T-helper 17 cell (primary cell): ENCODE measurements around the gene GATC. TPM values are rescaled to one million over a fixed set of nuclear protein-coding genes. Genes with fewer than 3 reads are reported as not detected.

Source experiments
- ATAC-seq: fragments of 150-1000 bp; cut with Tn5 transposase; 2 replicates; pipeline ENCODE4 v1.10.0; 2021; ENCODE audit warnings: mild to moderate bottlenecking, moderate library complexity
- DNase-seq, 3 donors: peaks; one replicate each; pipeline versions ENCODE4 v3.0.0 to v3.0.0-alpha.2; 2020 to 2021
- H3K9me3 ChIP-seq: one replicate; pipeline ENCODE4 v1.7.0; 2013; ENCODE audit warnings: low read length, mild to moderate bottlenecking; ENCODE audit not compliant: control insufficient read depth, poor library complexity, severe bottlenecking
- H3K27ac Mint-ChIP-seq: one replicate; pipeline ENCODE4 v1.8.0; 2022; ENCODE audit warnings: mild to moderate bottlenecking, moderate library complexity, mixed read lengths
- H3K27me3 Mint-ChIP-seq: one replicate; pipeline ENCODE4 v1.8.0; 2022; ENCODE audit warnings: mixed read lengths
- H3K36me3 Mint-ChIP-seq: one replicate; pipeline ENCODE4 v1.8.0; 2022; ENCODE audit warnings: low read depth, mixed read lengths
- H3K4me1 Mint-ChIP-seq: one replicate; pipeline ENCODE4 v1.8.0; 2022; ENCODE audit warnings: mild to moderate bottlenecking, mixed read lengths
- H3K4me3 Mint-ChIP-seq: one replicate; pipeline ENCODE4 v1.8.0; 2022; ENCODE audit warnings: mild to moderate bottlenecking, moderate library complexity, mixed read lengths
- total RNA-seq, 4 donors: library from RNA in 2 of 4; stranded (reverse) in 2 of 4; gene quantifications; one replicate each; pipeline ENCODE4 v1.2.3 and lab custom pipeline; 2022 to 2026

The GATC gene, protein sequence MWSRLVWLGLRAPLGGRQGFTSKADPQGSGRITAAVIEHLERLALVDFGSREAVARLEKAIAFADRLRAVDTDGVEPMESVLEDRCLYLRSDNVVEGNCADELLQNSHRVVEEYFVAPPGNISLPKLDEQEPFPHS
- 10 to 100 TPM; 15.6 to 18.7 TPM for total RNA-seq
- 47.3 to 90.7 reads per million in 2 donors for total RNA-seq (lab: John Stamatoyannopoulos, UW)

DNA sequence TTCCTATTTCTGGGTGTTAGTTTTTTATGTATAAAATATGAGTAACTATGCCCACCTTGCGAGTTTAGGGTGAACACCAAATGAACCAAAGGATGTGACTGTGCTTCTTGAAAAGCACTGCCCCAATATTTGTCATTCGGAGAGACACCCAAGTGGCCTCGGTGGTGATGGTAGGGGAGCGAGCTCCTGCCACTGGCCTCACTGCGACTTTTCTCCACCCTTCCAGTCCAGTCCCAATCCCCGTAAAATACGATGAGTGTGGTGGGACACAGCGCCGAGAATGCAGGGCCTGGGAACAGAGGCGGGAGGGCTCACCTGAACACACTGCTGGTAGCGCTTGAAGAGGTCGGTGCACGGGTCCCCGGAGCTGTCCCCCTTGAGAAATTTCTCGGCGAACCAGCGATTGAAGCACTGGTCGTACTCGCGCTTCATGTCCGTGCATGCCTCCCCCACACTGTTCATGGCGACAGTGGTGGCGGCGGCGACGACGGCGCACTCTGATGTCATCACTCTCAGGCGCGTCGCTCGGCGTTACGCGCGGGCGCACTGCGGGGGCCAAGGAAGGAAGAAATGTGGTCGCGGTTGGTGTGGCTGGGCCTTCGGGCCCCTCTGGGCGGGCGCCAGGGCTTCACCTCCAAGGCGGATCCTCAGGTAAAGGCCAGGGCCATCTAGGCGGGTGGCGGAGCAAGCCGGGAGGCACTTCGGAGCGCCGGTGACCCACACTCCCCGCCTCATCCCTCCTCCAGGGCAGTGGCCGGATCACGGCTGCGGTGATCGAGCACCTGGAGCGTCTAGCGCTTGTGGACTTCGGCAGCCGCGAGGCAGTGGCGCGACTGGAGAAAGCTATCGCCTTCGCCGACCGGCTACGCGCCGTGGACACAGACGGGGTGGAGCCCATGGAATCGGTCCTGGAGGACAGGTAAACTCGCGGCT is at the start of gene GATC, which contains the start of gene TRIAP1:
Gene GATC (plus strand): TSS at position 534 of the 933 bp plus-strand sequence. CDS start 37 bp downstream, at position 571.
Gene TRIAP1 (minus strand): TSS at position 474 of the 933 bp plus-strand sequence. CDS start 12 bp downstream, at position 462.
- H3K27me3 Mint-ChIP-seq: no peaks in the 10 kb centered on the region
- H3K27ac Mint-ChIP-seq: peak within 1 kb of the TSS; percentile 97
- peaks cover 2% of the 10 kb centered on the region for H3K36me3 Mint-ChIP-seq
- peak; percentile 72 to 80 (median 75) for DNase-seq
- H3K9me3 ChIP-seq: no peaks in the 10 kb centered on the region
- peak; percentile 97 for ATAC-seq
- H3K4me1 Mint-ChIP-seq: peaks cover 18% of the 10 kb centered on the region
- peak within 1 kb of the TSS; percentile 99 for H3K4me3 Mint-ChIP-seq

DNA sequence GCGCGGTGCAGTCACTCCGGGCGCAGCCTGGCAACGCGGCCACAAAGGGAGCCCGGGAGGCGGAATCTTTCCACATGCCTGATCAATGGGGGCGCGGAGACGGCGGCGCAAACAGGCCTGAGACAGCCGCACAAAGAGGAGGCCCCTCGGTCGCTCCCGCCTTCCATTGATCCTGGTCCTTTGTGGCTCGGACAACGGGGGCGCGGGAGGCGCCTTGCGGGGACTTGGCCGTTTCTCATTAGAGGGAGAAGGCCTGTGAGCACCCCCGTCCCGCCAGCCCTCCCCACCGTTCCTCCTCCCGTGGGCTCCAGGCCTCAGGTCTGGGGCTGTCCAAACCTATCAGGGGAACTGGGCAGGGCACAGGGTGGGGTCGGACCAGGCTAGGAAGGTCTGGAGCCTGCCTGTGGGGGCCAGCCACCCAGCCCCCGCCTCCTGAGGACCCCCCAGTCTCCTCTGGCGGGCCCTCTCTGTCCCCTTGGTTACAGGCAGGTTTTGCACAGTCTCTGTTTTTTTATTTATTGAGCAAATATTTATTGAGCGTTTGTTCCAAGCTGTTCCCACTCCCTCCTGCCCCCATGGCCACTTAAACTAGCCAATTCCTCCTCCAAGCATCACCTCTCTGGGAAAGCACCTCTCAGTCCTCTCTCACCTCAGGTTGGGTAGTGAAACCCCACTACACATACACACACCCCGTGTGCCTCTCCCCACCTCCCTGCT is 48.3 kb upstream of the GATC start:
- Mint-ChIP-seq H3K36me3 (peaks cover 6% of the 10 kb centered on the region), H3K27ac (no peak overlapping the region), H3K4me1 (no peaks in the 10 kb centered on the region), H3K27me3 (peaks cover 57% of the 10 kb centered on the region), H3K4me3 (no peak overlapping the region)
- DNase-seq (no peak), ATAC-seq (no peak)
- H3K9me3 ChIP-seq: no peaks in the 10 kb centered on the region

DNA sequence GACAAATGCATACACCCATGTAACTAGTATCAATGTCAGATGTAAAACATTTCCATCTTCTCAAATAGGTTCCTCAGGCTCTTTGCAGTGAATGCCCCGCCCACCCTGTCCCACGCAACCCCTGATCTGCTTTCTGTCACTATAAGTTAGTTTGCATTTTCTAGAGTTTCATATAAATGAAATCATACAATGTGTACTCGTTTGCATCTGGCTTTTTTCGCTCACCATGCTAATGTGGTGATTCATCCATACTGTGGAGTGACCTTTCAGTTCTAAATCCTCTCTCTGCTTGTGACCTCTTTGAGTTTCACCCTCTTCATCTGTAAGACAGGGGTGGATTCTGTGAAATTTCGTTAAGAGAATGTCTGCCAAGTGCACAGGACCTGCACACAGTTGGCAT is 46.7 kb upstream of the GATC start:
- no peaks in the 10 kb centered on the region for H3K9me3 ChIP-seq
- Mint-ChIP-seq H3K4me3 (no peak overlapping the region), H3K27me3 (peaks cover 57% of the 10 kb centered on the region), H3K4me1 (no peaks in the 10 kb centered on the region), H3K36me3 (peaks cover 6% of the 10 kb centered on the region), H3K27ac (no peak overlapping the region)
- ATAC-seq (no peak), DNase-seq (no peak)

DNA sequence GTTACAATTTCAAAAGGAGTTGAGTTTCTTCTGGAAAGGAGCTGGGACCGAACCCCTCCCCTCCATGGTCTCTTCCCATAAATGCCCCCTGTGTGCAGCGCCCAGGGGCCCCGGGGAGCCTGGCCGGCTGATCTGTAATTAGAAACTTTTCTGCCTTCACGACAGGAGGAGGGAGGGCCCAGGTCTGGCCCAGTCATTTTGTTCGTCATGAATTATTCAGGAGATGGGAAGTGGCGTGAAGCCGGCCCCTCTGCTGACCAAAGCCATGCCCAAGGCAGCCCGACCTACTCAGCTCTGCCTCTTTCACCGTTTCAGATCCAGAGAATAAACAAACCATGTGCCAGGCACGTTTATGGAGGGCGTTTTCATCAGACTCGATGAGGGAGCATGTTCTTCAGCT is 44.0 kb upstream of the GATC start:
- Mint-ChIP-seq H3K27me3 (peaks cover 37% of the 10 kb centered on the region), H3K4me1 (no peaks in the 10 kb centered on the region), H3K36me3 (peaks cover 6% of the 10 kb centered on the region), H3K27ac (no peak overlapping the region), H3K4me3 (no peak overlapping the region)
- ATAC-seq (no peak), DNase-seq (no peak)
- no peaks in the 10 kb centered on the region for H3K9me3 ChIP-seq

DNA sequence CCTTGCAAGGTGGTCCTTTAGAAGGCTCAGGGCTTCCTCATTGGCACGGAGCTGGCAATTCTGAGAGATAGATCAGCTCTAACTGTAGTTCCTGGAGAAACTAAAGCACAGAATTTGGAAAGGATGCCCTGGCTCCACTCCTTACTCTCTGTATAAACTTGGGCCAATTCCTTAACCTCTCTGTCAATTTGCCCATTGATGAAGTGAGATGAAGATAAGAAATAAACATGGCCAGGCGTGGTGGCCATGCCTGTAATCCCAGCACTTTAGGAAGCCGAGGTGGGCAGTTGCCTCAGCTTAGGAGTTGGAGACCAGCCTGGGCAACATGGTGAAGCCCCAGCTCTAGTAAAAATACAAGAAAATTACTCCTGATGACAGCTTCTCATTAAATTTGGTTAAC is 42.4 kb upstream of the GATC start:
- Mint-ChIP-seq H3K27me3 (peaks cover 29% of the 10 kb centered on the region), H3K4me1 (no peaks in the 10 kb centered on the region), H3K27ac (no peak overlapping the region), H3K4me3 (no peak overlapping the region), H3K36me3 (peaks cover 3% of the 10 kb centered on the region)
- ATAC-seq: no peak
- H3K9me3 ChIP-seq: no peaks in the 10 kb centered on the region
- no peak for DNase-seq

DNA sequence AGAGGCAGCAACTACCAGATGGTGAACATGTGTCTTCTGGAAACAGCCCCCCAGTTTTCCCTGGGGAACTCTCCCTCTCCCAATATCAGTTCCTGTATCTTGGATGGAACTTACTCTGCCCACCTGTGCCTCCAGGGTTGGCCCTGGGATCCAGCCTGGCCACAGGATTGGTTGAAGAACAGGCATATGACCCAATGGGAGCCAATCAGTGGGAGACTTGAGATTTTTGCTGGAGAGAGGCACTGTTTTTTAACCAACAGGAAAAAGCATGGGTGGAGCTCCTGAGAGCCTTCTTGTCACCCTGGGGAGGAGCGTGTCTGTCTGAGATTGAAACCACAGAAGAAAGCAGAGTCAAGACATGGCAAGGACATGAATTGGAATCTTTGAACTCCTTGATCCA is 42.0 kb upstream of the GATC start:
- DNase-seq: no peak
- Mint-ChIP-seq H3K27me3 (peaks cover 28% of the 10 kb centered on the region), H3K36me3 (peaks cover 3% of the 10 kb centered on the region), H3K27ac (no peak overlapping the region), H3K4me1 (no peaks in the 10 kb centered on the region), H3K4me3 (no peak overlapping the region)
- no peaks in the 10 kb centered on the region for H3K9me3 ChIP-seq
- no peak for ATAC-seq

DNA sequence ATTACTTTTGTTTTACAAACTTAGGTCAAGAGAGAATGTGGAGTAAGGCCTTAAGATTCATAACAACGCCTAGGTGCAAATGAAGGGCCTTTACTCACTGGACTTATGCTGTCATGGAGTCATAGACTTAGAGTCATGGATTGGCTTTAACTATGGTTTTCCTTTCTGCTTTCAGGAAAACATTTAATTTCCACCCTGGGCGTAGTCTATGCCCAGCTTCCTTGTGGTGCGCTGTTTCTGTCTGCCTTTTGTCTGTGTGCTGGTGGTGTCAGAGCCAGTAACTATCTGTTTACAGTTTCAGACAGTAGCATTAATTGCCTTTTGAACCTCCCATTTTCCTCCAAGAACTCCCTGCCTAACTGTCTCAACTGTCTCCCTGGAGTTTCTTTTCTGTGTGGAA is 40.2 kb upstream of the GATC start:
- H3K27ac Mint-ChIP-seq: no peak overlapping the region
- ATAC-seq (no peak), DNase-seq (no peak)
- peaks cover 3% of the 10 kb centered on the region for H3K36me3 Mint-ChIP-seq
- H3K4me3 Mint-ChIP-seq: no peak overlapping the region
- no peaks in the 10 kb centered on the region for H3K9me3 ChIP-seq
- no peaks in the 10 kb centered on the region for H3K4me1 Mint-ChIP-seq
- peaks cover 13% of the 10 kb centered on the region for H3K27me3 Mint-ChIP-seq

DNA sequence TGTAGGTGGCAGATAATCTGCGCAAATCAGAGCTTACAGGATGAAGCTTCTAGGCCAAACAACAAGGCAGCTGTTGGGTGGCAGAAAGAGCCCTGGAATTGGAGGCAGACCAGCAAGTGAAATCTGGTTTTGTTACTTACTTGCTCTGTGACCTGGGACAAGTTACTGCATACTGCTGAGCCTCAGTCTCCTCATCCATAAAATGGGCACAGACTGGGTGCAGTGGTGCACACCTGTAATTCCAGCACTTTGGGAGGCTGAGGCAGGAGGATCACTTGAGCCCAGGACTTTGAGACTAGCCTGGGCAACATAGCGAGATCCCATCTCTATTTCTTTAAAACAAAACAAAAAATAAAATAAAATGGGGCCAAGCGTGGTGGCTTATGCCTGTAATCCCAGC is 39.7 kb upstream of the GATC start:
- Mint-ChIP-seq H3K36me3 (peaks cover 3% of the 10 kb centered on the region), H3K4me3 (no peak overlapping the region), H3K4me1 (no peaks in the 10 kb centered on the region), H3K27ac (no peak overlapping the region), H3K27me3 (peaks cover 13% of the 10 kb centered on the region)
- no peak for ATAC-seq
- no peaks in the 10 kb centered on the region for H3K9me3 ChIP-seq
- DNase-seq: no peak

DNA sequence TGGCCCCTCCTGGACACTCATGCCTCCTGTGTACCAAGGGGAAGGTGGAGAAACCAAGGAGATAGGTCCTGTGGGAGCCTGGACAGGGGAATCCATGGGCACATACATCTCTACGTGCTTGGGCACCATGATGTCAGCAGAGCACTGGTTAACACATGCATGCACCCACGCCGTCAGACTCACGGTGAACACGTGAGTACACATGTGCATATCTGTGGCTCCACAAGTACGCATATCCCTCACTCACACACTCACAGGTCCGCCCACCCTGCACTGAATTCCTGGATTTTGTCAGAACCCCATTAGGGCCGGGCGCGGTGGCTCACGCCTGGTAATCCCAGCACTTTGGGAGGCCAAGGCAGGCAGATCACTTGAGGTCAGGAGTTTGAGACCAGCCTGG is 37.5 kb upstream of the GATC start:
- H3K4me3 Mint-ChIP-seq: no peak overlapping the region
- no peak for ATAC-seq
- no peak for DNase-seq
- H3K27me3 Mint-ChIP-seq: peaks cover 6% of the 10 kb centered on the region
- H3K4me1 Mint-ChIP-seq: no peaks in the 10 kb centered on the region
- no peaks in the 10 kb centered on the region for H3K36me3 Mint-ChIP-seq
- no peak overlapping the region for H3K27ac Mint-ChIP-seq
- H3K9me3 ChIP-seq: no peaks in the 10 kb centered on the region

DNA sequence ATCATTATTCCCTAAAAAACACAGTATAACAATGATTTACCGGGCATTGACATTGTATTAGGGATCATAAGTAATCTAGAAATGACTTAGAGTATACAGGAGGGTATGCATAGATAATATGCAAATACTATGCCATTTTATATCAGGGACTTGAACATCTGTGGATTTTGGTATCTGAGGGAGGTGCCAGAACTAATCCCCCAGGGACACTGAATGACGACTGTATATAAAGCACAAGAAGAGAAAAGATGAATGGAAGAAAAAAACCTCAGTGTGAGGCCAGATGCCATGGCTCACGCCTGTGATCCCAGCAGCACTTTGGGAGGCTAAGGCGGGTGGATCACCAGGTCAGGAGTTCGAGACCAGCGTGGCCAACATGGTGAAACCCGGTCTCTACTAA is 33.8 kb upstream of the GATC start:
- ATAC-seq (no peak), DNase-seq (no peak)
- H3K9me3 ChIP-seq: no peaks in the 10 kb centered on the region
- H3K4me1 Mint-ChIP-seq: no peaks in the 10 kb centered on the region
- H3K27me3 Mint-ChIP-seq: peaks cover 8% of the 10 kb centered on the region
- H3K36me3 Mint-ChIP-seq: no peaks in the 10 kb centered on the region
- no peak overlapping the region for H3K27ac Mint-ChIP-seq
- H3K4me3 Mint-ChIP-seq: no peak overlapping the region

DNA sequence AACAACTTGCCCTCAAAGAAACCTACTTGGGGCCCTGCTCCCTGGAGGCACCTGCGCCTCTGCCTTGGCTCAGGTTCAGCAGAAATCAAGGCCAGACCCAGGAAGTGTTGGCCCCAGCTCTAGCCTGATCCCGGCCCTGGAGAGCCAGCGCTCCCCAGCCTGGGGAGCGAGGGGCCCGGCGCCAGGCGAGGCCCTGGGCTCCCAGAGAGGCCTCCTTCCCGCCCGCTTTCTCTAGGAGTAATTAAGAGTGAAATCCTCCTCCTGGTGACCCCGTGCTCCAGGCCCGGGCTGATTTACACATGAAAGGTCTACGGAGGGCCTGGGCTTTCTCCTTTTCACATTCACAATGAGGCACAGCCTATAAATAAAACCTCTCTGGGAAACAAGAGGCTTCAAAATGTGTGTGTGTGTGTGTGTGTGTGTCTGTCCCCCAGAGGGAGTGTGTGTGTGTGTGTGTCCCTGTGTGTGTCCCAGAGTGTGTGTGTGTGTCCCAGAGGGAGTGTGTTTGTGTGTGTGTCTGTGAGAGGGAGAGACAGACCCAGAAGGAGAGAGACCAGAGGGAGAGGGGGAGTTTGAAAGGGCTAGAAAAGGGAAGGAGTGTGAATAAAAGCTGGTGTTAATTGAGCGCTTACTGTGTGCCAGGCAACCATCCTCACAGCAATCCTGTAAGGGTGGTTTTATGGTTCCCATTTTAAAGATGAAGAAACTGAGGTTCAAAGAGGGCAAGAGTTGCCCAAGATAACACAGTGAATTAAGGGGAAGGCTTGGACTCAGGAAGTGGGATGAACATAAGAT is 32.1 kb upstream of the GATC start:
- no peaks in the 10 kb centered on the region for H3K36me3 Mint-ChIP-seq
- DNase-seq (no peak), ATAC-seq (no peak)
- H3K27ac Mint-ChIP-seq: no peak overlapping the region
- H3K4me3 Mint-ChIP-seq: no peak overlapping the region
- H3K4me1 Mint-ChIP-seq: no peaks in the 10 kb centered on the region
- H3K9me3 ChIP-seq: no peaks in the 10 kb centered on the region
- H3K27me3 Mint-ChIP-seq: peaks cover 13% of the 10 kb centered on the region

DNA sequence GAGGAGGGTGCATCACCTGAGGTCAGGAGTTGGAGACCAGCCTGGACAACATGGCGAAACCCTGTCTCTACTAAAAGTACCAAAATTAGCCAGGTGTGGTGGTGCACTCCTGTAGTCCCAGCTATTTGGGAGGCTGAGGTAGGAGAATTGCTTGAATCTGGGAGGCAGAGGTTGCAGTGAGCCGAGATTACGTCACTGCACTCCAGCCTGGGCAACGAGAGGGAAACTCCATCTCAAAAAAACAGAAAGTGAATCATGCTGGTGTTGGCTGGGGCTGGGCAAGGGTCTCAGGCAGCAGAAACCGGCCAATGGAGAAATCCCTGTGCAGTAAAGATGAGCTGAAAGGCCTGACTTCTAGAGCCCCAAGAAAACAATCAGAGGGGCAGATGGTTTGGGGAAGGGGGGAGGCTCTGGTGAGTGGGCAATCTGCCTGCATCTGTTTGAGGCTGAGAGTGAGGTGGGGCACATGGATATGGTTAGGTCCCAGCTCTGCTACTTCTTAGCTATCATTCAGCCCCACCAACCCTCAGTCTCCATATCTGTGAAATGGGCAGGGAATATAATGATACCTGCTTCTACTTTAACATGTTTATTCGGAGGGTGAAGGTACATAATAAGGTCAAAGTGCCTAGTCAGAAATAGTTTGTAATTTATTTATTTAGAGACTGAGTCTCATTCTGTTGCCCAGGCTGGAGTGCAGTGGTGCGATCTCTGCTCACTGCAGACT is 29.6 kb upstream of the GATC start:
- Mint-ChIP-seq H3K4me3 (no peak overlapping the region), H3K36me3 (no peaks in the 10 kb centered on the region), H3K27ac (no peak overlapping the region), H3K4me1 (no peaks in the 10 kb centered on the region), H3K27me3 (peaks cover 13% of the 10 kb centered on the region)
- no peak for ATAC-seq
- no peak for DNase-seq
- no peaks in the 10 kb centered on the region for H3K9me3 ChIP-seq
